ENCODE measurements around the gene INF2. TPM values are rescaled to one million over a fixed set of nuclear protein-coding genes. Genes with fewer than 3 reads are reported as not detected.

Gene INF2
- total RNA-seq, 1 donor from 2014 or later, result 63.1 TPM

- DNase-seq (ENCODE audit: low spot score), result no peak
- ATAC-seq, result no peak
Observed at GRCh38 chr14:104700747-104701217, 11.4 kb downstream of the INF2 start.

- ATAC-seq, result no peak
- DNase-seq (ENCODE audit: low spot score), result no peak
Observed at GRCh38 chr14:104701383-104702076, 12.1 kb downstream of the INF2 start.

GRCh38 chr14:104702106-104702505, 12.7 kb downstream of the INF2 start:
- no peak for DNase-seq (ENCODE audit: low spot score)
- no peak for ATAC-seq

- ATAC-seq (no peak), DNase-seq (ENCODE audit: low spot score) (no peak)
Observed at GRCh38 chr14:104702673-104703072, 13.3 kb downstream of the INF2 start.

- ATAC-seq (no peak), DNase-seq (ENCODE audit: low spot score) (no peak)
Observed at GRCh38 chr14:104703269-104703668, 13.9 kb downstream of the INF2 start.

GRCh38 chr14:104704252-104704651, 14.8 kb downstream of the INF2 start:
- no peak for ATAC-seq
- DNase-seq (ENCODE audit: low spot score), result no peak

- ATAC-seq (no peak), DNase-seq (ENCODE audit: low spot score) (no peak)
Observed at GRCh38 chr14:104705340-104706047, 16.1 kb downstream of the INF2 start.

- ATAC-seq (no peak), DNase-seq (ENCODE audit: low spot score) (no peak)
Observed at GRCh38 chr14:104706733-104707607, 17.6 kb downstream of the INF2 start.

GRCh38 chr14:104707608-104708595, 18.5 kb downstream of the INF2 start:
- DNase-seq (ENCODE audit: low spot score), result no peak
- ATAC-seq, result peak; percentile 7

- ATAC-seq, result peak; percentile 81
- DNase-seq (ENCODE audit: low spot score), result peak; percentile 69
Observed at GRCh38 chr14:104708606-104709268, 19.3 kb downstream of the INF2 start.

GRCh38 chr14:104709387-104710039, 20.1 kb downstream of the INF2 start:
- ATAC-seq (no peak), DNase-seq (ENCODE audit: low spot score) (no peak)

- ATAC-seq (no peak), DNase-seq (ENCODE audit: low spot score) (no peak)
Observed at GRCh38 chr14:104710071-104710735, 20.8 kb downstream of the INF2 start.

GRCh38 chr14:104712881-104713734, 23.7 kb downstream of the INF2 start:
- ATAC-seq (no peak), DNase-seq (ENCODE audit: low spot score) (no peak)

- DNase-seq (ENCODE audit: low spot score), result no peak
Observed at GRCh38 chr14:104714066-104714465, 24.6 kb downstream of the INF2 start.

GRCh38 chr14:104714681-104715080, 25.3 kb downstream of the INF2 start:
- ATAC-seq (no peak), DNase-seq (ENCODE audit: low spot score) (no peak)

More at GRCh38 chr14:104714066-104714465, 24.6 kb downstream of the INF2 start:
- no peak for ATAC-seq

- peak; percentile 12 for ATAC-seq
- DNase-seq (ENCODE audit: low spot score), result no peak
Observed at GRCh38 chr14:104715416-104715815, 26.0 kb downstream of the INF2 start.

GRCh38 chr14:104715871-104716270, 26.5 kb downstream of the INF2 start:
- ATAC-seq, result no peak

GRCh38 chr14:104717137-104717536, 27.7 kb downstream of the INF2 start:
- DNase-seq (ENCODE audit: low spot score) (no peak), ATAC-seq (no peak)

More at GRCh38 chr14:104715871-104716270, 26.5 kb downstream of the INF2 start:
- DNase-seq (ENCODE audit: low spot score), result no peak

All from left lobe of liver (tissue), 2 donors.